ENCODE measurements around the gene LTBR. TPM values are rescaled to one million over a fixed set of nuclear protein-coding genes. Genes with fewer than 3 reads are reported as not detected.

Gene LTBR
- total RNA-seq, 2 experiments from 2014 or later = 0.38 to 0.67 TPM

DNA sequence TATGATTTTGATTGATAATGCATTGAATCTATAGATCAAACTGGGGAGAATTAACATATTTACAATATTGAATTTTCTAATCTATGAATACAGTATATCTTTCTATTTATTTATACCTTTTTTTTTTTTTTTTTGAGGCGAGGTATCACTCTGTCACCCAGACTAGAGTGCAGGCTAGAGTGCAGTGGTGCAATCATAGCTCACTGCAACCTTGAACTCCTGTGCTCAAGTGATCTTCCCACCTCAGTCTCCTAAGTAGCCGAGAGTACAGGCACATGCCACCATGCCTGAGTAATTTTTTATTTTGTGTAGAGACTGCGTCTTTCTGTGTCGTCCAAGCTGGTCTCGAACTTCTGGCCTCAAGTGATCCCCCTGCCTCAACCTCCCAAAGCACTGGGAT is 20.4 kb downstream of the LTBR start:
- POLR2A ChIA-PET = no interaction called here
- H3K27ac ChIP-seq (ENCODE audit: low read depth in 1 of 2, low read length in 2 of 2) = no peak overlapping the region
- no peaks in the 10 kb centered on the region for H3K36me3 Mint-ChIP-seq (ENCODE audit: low read depth)
- no peak overlapping the region for H3K4me3 Mint-ChIP-seq
- H3K27me3 ChIP-seq (ENCODE audit: control insufficient read depth in 1 of 2, insufficient read depth in 2 of 2, low read length in 2 of 2) = no peaks in the 10 kb centered on the region
- intact Hi-C loops (cut with DNase I, micrococcal nuclease) = no loop called here
- H3K27ac Mint-ChIP-seq = no peak overlapping the region
- H3K27me3 Mint-ChIP-seq = no peaks in the 10 kb centered on the region
- no peak for ATAC-seq (ENCODE audit: poor library complexity)
- TF ChIP-seq, protein P1, sequence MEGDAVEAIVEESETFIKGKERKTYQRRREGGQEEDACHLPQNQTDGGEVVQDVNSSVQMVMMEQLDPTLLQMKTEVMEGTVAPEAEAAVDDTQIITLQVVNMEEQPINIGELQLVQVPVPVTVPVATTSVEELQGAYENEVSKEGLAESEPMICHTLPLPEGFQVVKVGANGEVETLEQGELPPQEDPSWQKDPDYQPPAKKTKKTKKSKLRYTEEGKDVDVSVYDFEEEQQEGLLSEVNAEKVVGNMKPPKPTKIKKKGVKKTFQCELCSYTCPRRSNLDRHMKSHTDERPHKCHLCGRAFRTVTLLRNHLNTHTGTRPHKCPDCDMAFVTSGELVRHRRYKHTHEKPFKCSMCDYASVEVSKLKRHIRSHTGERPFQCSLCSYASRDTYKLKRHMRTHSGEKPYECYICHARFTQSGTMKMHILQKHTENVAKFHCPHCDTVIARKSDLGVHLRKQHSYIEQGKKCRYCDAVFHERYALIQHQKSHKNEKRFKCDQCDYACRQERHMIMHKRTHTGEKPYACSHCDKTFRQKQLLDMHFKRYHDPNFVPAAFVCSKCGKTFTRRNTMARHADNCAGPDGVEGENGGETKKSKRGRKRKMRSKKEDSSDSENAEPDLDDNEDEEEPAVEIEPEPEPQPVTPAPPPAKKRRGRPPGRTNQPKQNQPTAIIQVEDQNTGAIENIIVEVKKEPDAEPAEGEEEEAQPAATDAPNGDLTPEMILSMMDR (IDR thresholded peaks at IDR 0.05) = no peak
- H3K4me1 ChIP-seq (ENCODE audit: insufficient read depth, low read length) = no peaks in the 10 kb centered on the region
- no peaks in the 10 kb centered on the region for H3K9me3 ChIP-seq (ENCODE audit: control insufficient read depth in 1 of 2, insufficient read depth in 1 of 2, low read length in 2 of 2)
- H3K36me3 ChIP-seq (ENCODE audit: insufficient read depth, low read length) = no peaks in the 10 kb centered on the region
- no peaks in the 10 kb centered on the region for H3K4me1 Mint-ChIP-seq (ENCODE audit: low read depth)
- H3K9me3 Mint-ChIP-seq = no peaks in the 10 kb centered on the region
- CTCF ChIA-PET = interaction anchor here (0.6 kb wide), 1 partner anchor 142 kb away, joined by 3 read pairs; no protein-coding TSS in a partner anchor
- no peak overlapping the region for H3K4me3 ChIP-seq (ENCODE audit: low read length)
- DNase-seq = no peak

GRCh38 chr12:6405963-6406362 is 22.0 kb downstream of the LTBR start:
- H3K36me3 ChIP-seq (ENCODE audit: insufficient read depth, low read length) = no peaks in the 10 kb centered on the region
- TF ChIP-seq, protein P1 (IDR thresholded peaks at IDR 0.05) = no peak
- Mint-ChIP-seq H3K9me3 (no peaks in the 10 kb centered on the region), H3K36me3 (ENCODE audit: low read depth) (no peaks in the 10 kb centered on the region), H3K4me3 (no peak overlapping the region), H3K4me1 (ENCODE audit: low read depth) (no peaks in the 10 kb centered on the region), H3K27me3 (no peaks in the 10 kb centered on the region), H3K27ac (no peak overlapping the region)
- H3K4me3 ChIP-seq (ENCODE audit: low read length) = no peak overlapping the region
- ChIA-PET POLR2A (no interaction called here), CTCF (no interaction called here)
- no peaks in the 10 kb centered on the region for H3K27me3 ChIP-seq (ENCODE audit: control insufficient read depth in 1 of 2, insufficient read depth in 2 of 2, low read length in 2 of 2)
- no peak for ATAC-seq (ENCODE audit: poor library complexity)
- no peak overlapping the region for H3K27ac ChIP-seq (ENCODE audit: low read depth in 1 of 2, low read length in 2 of 2)
- DNase-seq = no peak
- H3K4me1 ChIP-seq (ENCODE audit: insufficient read depth, low read length) = no peaks in the 10 kb centered on the region
- no peaks in the 10 kb centered on the region for H3K9me3 ChIP-seq (ENCODE audit: control insufficient read depth in 1 of 2, insufficient read depth in 1 of 2, low read length in 2 of 2)
- intact Hi-C loops (cut with DNase I, micrococcal nuclease) = no loop called here

GRCh38 chr12:6407236-6407954 is 23.4 kb downstream of the LTBR start:
- TF ChIP-seq, protein P1 (IDR thresholded peaks at IDR 0.05) = no peak
- H3K9me3 Mint-ChIP-seq = no peaks in the 10 kb centered on the region
- Histone ChIP-seq H3K4me1 (ENCODE audit: insufficient read depth, low read length) (no peaks in the 10 kb centered on the region), H3K27ac (ENCODE audit: low read depth in 1 of 2, low read length in 2 of 2) (no peak overlapping the region), H3K36me3 (ENCODE audit: insufficient read depth, low read length) (no peaks in the 10 kb centered on the region), H3K9me3 (ENCODE audit: control insufficient read depth in 1 of 2, insufficient read depth in 1 of 2, low read length in 2 of 2) (no peaks in the 10 kb centered on the region), H3K4me3 (ENCODE audit: low read length) (no peak overlapping the region), H3K27me3 (ENCODE audit: control insufficient read depth in 1 of 2, insufficient read depth in 2 of 2, low read length in 2 of 2) (no peaks in the 10 kb centered on the region)
- H3K4me1 Mint-ChIP-seq (ENCODE audit: low read depth) = no peaks in the 10 kb centered on the region
- H3K4me3 Mint-ChIP-seq = no peak overlapping the region
- CTCF ChIA-PET = no interaction called here
- no peak for DNase-seq
- intact Hi-C loops (cut with DNase I, micrococcal nuclease) = no loop called here
- no peak for ATAC-seq (ENCODE audit: poor library complexity)
- no peaks in the 10 kb centered on the region for H3K36me3 Mint-ChIP-seq (ENCODE audit: low read depth)
- POLR2A ChIA-PET = no interaction called here
- no peak overlapping the region for H3K27ac Mint-ChIP-seq
- no peaks in the 10 kb centered on the region for H3K27me3 Mint-ChIP-seq

Data from CD4-positive, alpha-beta T cell (primary cell).